ENCODE data around the gene NLK.

DNA sequence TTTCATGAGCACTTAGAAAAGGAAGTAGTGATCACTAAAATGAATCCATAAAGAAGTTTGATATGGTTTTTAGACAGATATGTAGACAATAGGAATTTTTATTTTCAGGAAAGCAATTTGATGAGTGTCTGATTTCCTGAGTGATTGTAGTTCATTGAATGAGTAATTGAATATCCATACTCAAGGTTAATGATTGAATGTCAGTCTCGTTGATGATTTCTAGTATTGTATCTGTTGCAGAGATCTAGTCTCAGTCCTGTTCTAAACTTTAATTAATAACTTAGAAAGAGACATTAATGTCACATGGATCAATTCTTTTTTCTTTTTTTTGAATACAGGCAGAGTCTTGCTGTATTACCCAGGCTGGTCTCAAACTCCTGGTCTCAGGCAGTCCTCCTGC lies 78.3 kb downstream of the NLK start:
- TF ChIP-seq CTCF (IDR thresholded peaks at IDR 0.05) (no peak), POLR2A (IDR thresholded peaks at IDR 0.05) (no peak), POLR2AphosphoS5 (IDR thresholded peaks at IDR 0.05) (no peak)

All from suprapubic skin (tissue), 4 donors.